IPS DF 4.7 (cell line): ENCODE data around the gene ZNF341.

ENCODE experiments used
- DNase-seq: peaks from one replicate; pipeline ENCODE4 v3.0.0-alpha.2; 2013; ENCODE audit warnings: low spot score; ENCODE audit errors: extremely low read depth

ZNF341 gene

GRCh38 chr20:33766686-33767085, 34.9 kb downstream of the ZNF341 start:
- no peak for DNase-seq

- DNase-seq: no peak
Measured at GRCh38 chr20:33767777-33768138, 36.0 kb downstream of the ZNF341 start.

GRCh38 chr20:33769043-33769442, 37.2 kb downstream of the ZNF341 start:
- DNase-seq: no peak

GRCh38 chr20:33770005-33770404, 38.2 kb downstream of the ZNF341 start:
- DNase-seq: no peak

DNA sequence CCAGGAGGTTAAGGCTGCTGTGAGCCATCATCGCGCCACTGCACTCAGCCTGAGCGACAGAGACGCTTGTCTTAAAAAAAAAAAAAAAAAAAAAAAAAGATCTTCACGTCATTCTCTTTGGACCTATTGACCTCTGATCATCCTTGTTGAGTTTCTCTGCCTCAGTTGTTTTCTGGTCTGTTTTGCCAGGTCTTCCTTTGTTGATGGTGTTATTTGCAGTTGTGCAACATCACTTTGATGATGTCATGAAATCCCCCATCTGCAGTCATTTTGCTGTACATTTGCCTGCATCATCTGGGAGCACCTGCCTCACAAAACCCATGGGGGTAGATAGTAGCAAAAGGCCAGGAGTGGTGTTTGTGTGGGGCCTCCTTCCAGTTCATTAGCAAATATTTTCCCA, 40.1 kb downstream of the ZNF341 start:
- no peak for DNase-seq

DNA sequence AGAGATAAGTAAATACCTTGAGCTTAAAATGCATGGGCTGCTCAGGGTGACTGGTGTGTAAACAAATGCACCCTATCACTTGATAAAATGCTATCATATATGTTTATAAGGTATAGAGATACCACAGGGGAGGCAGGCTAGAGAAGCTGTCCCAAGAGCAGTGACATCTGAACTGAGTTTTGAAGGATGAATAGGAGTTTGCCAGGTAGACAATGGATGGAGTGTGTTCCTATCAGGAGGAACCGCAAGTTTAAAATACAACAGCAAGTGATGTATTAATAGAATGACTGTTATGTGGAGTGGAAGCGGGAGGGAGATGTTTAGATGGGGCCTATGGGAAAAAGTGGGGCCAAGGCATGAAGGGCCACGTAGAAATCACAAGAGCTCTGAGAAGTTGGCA, 40.6 kb downstream of the ZNF341 start:
- DNase-seq: no peak

- no peak for DNase-seq
Measured at GRCh38 chr20:33773412-33774089, 41.8 kb downstream of the ZNF341 start.

- no peak for DNase-seq
Measured at GRCh38 chr20:33777816-33778215, 46.0 kb downstream of the ZNF341 start.

- DNase-seq: no peak
Measured at GRCh38 chr20:33781133-33781532, 49.3 kb downstream of the ZNF341 start.

DNA sequence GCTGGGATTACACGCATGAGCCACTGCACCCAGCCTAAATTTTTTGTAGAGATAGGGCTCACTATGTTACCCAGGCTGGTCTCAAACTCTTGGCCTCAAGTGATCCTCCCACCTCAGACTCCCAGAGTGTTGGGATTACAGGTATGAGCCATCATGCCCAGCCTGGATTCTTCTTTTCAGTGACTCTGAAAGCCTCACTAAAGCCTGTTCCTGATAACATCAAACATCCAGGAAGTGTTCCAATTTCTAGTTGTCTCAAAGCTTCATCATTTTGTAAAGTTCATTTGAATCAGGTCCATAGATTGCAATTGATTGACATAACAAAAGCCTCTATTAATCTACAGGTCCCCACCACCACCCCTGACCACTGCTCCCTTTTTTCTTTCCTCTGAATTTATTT, 50.1 kb downstream of the ZNF341 start:
- no peak for DNase-seq

DNA sequence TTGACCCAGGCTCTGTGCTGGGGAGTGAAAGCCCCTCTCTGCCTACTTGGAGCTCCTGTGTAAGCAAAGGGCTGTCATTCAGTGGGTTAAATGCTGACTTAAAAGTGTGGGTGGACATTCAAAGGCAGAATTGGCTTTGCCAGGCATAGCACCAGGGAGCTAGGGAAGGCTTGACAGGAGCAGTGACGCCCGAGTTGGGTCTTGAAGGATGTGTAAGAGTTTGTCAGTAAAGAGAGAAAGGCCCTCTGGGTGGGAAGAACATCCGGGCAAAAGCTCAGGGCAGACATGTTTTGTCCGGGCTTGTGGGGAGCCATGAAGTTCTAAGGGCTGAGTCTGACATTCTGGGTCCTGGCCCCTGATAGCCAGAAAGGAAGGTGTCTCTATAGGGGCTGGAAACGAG, 51.5 kb downstream of the ZNF341 start:
- DNase-seq: no peak

DNA sequence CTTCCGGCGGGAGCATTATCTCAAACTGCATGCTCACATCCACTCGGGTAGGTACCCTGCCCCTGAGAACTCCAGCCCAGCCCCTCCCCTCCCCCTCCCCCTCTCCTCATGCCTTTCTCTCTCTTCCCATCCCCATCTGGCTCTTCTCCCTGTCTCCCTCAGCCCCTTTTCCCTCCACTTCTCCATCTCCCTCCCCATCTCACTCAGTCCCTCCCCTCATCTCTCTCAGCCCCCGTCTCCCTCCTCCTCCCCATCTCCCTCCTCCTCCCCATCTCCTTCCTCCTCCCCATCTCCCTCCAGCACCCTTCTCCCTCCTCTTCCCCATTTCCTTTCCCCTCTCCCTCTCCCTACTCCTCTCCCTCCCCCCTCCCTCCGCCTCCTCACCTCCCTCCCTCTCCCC, 52.0 kb downstream of the ZNF341 start:
- DNase-seq: no peak

- DNase-seq: no peak
Measured at GRCh38 chr20:33784225-33784624, 52.4 kb downstream of the ZNF341 start.

DNA sequence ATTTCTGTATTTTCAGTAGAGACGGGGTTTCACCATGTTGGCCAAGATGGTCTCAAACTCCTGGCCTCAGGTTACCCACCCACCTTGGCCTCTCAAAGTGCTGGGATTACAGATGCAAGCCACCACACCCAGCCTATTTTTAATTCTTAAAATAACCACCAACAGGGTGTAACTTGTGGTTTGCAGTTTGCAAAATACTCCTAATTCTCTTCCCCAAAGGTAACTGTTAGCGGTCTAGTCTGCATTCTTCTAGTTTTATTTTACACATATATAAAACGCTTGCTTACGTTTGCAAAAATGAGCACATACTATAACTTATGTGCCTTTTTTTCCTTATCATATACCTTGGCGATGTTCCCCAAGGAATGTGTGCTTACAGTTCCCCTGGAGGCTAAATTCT, 53.7 kb downstream of the ZNF341 start:
- no peak for DNase-seq

GRCh38 chr20:33787253-33787891, 55.6 kb downstream of the ZNF341 start:
- DNase-seq: no peak

- no peak for DNase-seq
Measured at GRCh38 chr20:33788351-33789049, 56.7 kb downstream of the ZNF341 start.

- DNase-seq: no peak
Measured at GRCh38 chr20:33789109-33789857, 57.5 kb downstream of the ZNF341 start.

GRCh38 chr20:33789858-33790182, 58.0 kb downstream of the ZNF341 start:
- no peak for DNase-seq

GRCh38 chr20:33790566-33790965, 58.8 kb downstream of the ZNF341 start:
- no peak for DNase-seq

DNA sequence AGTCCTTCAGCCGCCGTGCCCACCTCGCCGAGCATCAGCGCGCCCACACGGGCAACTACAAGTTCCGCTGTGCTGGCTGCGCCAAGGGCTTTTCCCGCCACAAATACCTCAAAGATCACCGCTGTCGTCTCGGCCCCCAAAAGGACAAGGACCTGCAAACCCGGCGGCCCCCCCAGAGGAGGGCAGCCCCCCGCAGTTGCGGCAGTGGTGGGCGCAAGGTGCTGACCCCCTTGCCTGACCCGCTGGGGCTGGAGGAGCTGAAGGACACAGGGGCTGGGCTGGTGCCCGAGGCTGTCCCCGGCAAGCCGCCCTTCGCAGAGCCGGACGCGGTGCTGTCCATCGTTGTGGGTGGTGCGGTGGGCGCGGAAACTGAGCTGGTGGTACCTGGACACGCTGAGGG, 59.2 kb downstream of the ZNF341 start:
- DNase-seq: no peak

DNA sequence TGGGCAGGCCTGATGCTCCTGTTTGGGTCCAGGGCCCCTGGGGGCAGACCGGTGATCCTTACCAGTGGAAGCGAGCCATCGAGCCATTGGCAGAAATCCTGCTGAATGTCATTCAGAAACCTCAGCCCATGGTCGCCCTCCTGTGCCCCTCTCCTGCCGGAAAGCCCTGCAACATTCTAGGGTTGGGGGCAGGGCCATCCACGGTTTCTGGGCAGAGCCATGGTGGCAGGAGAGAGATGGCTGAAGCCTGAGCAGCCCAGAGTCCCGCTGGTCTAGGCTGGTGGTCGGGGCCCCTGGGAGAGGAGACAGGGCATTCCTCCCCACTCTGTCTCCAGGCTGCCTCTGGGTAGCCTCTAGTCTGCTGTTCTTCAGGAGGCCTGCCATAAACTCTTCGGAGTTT, 59.7 kb downstream of the ZNF341 start:
- no peak for DNase-seq

- no peak for DNase-seq
Measured at GRCh38 chr20:33791959-33792597, 60.3 kb downstream of the ZNF341 start.
